CD4-positive, alpha-beta T cell treated with Interleukin-17A for 1 hour (primary cell): Measurements from ENCODE around the gene ZNF775.

Source experiments
- DNase-seq: peaks from one replicate; pipeline ENCODE4 v3.0.0-alpha.2; 2020

ZNF775 gene

DNA sequence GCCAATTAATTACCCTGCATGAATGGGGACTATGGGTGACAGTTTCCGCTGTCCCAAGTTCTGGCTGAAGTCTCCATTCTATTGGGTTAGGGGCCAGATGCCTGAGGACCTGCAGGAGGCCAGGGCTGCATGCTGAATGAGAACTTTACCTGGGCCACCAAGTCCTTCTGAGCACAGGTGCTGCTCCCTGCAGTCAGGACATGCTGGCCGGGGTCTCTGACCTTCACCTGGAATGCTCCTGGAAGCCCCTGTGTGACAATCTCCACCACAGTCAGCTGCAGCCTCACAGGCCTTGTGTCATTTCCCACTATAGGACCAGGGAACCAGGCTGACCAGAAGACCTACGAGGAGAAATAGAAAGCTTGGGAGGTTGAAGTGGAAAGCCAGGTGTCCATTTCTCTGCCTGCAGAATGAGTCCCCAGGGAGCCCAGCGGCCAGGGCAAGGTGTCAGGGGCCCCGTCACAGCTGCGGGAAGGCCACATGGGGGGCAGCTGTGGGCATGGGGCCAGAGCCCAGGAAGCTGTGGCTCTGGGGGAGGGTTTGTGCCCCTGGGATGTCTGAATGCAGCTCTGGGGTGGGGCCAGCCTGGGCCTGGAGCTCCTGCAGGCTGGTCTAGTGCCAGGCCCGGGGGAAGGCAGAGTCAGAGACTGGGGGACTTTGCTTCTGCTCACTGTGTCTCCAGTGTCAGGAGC is 65.7 kb downstream of the ZNF775 start:
- DNase-seq, result no peak

GRCh38 chr7:150446288-150446938 is 67.3 kb downstream of the ZNF775 start:
- DNase-seq, result no peak
